Measurements from ENCODE around the gene BBS9.

The BBS9 gene

DNA sequence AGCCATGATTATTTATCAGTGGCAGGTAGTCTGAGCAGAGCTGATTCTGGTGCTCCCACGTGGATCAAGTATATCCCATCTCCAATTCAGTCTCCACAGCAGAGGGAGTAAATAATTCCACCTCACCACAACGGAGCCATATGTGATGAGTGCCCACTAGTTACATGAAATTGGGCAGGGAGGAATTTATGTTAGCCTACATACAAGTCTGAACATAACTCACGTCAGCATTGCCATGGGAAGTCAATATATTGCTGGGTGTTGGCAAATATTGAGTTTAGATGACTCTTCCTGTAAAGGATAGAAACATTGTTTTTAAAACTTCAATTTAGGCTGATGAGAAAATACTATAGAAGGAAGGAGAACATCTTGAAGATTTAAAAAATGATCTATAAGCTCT lies 507.0 kb downstream of the BBS9 start:
- Histone ChIP-seq H3K27me3 (no peaks in the 10 kb centered on the region), H3K4me1 (no peaks in the 10 kb centered on the region), H3K36me3 (no peaks in the 10 kb centered on the region), H3K9me3 (no peaks in the 10 kb centered on the region), H3K4me3 (ENCODE audit: low read depth, low read length) (no peak overlapping the region)
- TF ChIP-seq, protein P1, sequence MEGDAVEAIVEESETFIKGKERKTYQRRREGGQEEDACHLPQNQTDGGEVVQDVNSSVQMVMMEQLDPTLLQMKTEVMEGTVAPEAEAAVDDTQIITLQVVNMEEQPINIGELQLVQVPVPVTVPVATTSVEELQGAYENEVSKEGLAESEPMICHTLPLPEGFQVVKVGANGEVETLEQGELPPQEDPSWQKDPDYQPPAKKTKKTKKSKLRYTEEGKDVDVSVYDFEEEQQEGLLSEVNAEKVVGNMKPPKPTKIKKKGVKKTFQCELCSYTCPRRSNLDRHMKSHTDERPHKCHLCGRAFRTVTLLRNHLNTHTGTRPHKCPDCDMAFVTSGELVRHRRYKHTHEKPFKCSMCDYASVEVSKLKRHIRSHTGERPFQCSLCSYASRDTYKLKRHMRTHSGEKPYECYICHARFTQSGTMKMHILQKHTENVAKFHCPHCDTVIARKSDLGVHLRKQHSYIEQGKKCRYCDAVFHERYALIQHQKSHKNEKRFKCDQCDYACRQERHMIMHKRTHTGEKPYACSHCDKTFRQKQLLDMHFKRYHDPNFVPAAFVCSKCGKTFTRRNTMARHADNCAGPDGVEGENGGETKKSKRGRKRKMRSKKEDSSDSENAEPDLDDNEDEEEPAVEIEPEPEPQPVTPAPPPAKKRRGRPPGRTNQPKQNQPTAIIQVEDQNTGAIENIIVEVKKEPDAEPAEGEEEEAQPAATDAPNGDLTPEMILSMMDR (IDR thresholded peaks at IDR 0.05; ENCODE audit: low read depth, low read length), result no peak
- DNase-seq, result no peak

DNA sequence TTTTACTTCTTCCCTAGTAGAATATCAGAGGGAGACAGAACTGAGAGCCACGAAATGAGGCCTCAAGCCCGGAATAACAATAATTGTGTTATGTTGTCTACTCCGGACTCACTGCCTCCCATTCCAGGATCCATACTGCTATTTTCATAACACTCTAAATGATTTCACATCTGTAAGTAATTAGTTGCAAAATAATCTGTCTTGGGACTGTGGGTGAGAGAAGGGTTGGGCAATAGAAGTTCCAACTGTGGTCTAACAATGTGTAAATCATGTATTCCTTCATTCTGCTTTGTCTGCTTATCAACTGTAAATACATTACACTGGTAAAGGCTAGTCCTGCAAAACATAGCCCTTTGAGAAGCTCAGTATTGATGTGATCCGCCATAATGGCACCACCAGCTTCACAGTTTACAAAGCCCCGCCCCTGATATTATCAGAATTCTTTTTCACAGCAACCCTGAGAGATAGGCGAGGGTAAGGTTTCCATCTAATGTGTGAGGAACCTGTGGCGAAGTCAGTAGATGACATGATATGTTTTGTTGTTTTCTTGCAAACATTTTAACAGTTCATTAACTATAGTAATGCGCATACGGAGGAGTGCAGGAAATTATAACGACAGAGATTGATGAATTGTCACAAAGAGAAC lies 510.3 kb downstream of the BBS9 start:
- no peaks in the 10 kb centered on the region for H3K4me1 ChIP-seq
- no peak for DNase-seq
- H3K9me3 ChIP-seq, result no peaks in the 10 kb centered on the region
- TF ChIP-seq, protein P1 (IDR thresholded peaks at IDR 0.05; ENCODE audit: low read depth, low read length), result no peak
- no peaks in the 10 kb centered on the region for H3K36me3 ChIP-seq
- H3K27me3 ChIP-seq, result no peaks in the 10 kb centered on the region
- H3K4me3 ChIP-seq (ENCODE audit: low read depth, low read length), result no peak overlapping the region

DNA sequence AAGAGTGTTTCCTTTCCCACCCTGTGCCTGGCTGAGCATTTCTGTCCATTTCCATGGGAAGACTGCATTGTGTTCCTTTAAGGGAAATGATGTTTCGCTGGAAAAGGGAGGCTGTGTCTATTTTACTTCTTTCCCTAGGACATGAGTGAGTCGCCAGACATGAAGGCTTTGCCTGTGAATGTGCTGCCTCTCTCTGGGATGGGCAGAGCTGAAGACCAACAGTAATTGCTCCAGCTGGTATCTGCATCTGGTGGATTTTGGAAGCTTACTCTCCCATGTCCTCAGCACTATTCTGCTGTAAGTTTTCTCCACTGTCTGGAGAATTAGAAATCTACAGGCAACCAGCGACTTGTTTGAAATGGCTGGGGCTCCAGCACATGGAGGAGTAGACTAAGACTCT lies 511.4 kb downstream of the BBS9 start:
- Histone ChIP-seq H3K4me3 (ENCODE audit: low read depth, low read length) (no peak overlapping the region), H3K36me3 (no peaks in the 10 kb centered on the region), H3K27me3 (no peaks in the 10 kb centered on the region), H3K4me1 (no peaks in the 10 kb centered on the region), H3K9me3 (no peaks in the 10 kb centered on the region)
- DNase-seq, result no peak
- TF ChIP-seq, protein P1 (IDR thresholded peaks at IDR 0.05; ENCODE audit: low read depth, low read length), result no peak

DNA sequence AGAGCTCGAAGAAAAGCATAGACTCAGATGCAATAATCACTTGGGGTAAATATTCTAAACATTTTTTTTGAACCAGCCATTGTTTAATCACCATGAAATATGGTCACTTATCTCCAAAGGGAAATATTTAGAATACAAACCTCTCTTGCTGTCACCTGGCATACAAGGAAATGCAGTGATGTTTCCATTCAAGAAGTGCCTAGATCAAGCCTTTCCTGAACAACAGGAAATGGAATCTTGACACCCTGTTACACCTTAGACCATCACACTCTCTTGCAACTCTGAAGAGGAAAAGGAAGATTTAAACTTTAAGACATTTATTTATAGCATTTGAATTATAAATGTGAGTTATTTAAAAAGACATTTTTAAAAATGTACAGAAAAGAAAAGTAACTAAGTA lies 512.9 kb downstream of the BBS9 start:
- H3K4me1 ChIP-seq, result no peaks in the 10 kb centered on the region
- TF ChIP-seq, protein P1 (IDR thresholded peaks at IDR 0.05; ENCODE audit: low read depth, low read length), result no peak
- no peaks in the 10 kb centered on the region for H3K27me3 ChIP-seq
- no peaks in the 10 kb centered on the region for H3K9me3 ChIP-seq
- no peaks in the 10 kb centered on the region for H3K36me3 ChIP-seq
- no peak for DNase-seq
- no peak overlapping the region for H3K4me3 ChIP-seq (ENCODE audit: low read depth, low read length)

DNA sequence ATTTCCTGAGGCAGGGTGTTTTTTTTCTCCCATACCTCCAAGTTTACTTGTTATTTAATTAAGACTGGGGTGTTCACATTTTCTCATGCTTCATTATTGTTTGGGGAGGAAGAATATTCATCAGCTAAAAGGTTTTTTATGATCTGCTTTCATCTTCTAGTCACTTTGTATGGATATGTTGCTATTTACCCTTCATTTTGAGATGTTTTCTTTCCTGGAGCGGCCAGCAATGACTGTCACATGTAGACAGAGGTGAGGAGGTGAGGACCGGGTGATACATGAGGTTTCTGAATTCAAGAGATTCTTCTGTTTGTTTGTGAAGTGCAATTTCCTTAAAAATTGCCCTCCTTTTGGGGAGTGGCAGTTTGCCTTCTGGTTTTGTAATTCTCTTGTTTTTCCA lies 514.2 kb downstream of the BBS9 start:
- no peaks in the 10 kb centered on the region for H3K4me1 ChIP-seq
- DNase-seq, result no peak
- H3K27me3 ChIP-seq, result no peaks in the 10 kb centered on the region
- TF ChIP-seq, protein P1 (IDR thresholded peaks at IDR 0.05; ENCODE audit: low read depth, low read length), result no peak
- H3K36me3 ChIP-seq, result no peaks in the 10 kb centered on the region
- no peaks in the 10 kb centered on the region for H3K9me3 ChIP-seq
- H3K4me3 ChIP-seq (ENCODE audit: low read depth, low read length), result no peak overlapping the region

DNA sequence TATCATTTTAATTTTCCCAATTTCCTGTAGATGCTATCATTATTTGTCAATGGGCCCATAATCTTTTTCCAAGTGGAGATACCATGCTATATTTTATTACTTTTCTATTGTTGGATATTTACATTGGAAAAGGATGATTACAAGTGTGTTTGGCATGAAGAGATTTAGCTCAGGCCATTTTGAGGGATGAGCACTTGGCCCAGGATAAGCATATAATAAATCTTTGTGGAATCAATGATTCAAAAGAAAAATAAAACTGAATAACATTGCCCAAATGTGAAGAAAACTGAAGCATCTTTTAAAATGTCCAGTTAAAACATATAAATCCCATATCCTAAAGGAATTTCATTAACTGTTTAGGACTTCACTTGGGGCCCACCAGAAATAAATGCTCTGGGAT lies 515.1 kb downstream of the BBS9 start:
- H3K4me1 ChIP-seq, result no peaks in the 10 kb centered on the region
- no peaks in the 10 kb centered on the region for H3K36me3 ChIP-seq
- H3K4me3 ChIP-seq (ENCODE audit: low read depth, low read length), result no peak overlapping the region
- TF ChIP-seq, protein P1 (IDR thresholded peaks at IDR 0.05; ENCODE audit: low read depth, low read length), result no peak
- no peaks in the 10 kb centered on the region for H3K9me3 ChIP-seq
- H3K27me3 ChIP-seq, result no peaks in the 10 kb centered on the region
- DNase-seq, result no peak

Data from BE2C (cell line).